ENCODE data around the gene USP2. TPM values are rescaled to one million over a fixed set of nuclear protein-coding genes. Genes with fewer than 3 reads are reported as not detected.
A peak's percentile ranks its signal among the peaks of the same experiment; 100 is the strongest.

Gene USP2
- total and polyA plus RNA-seq, 4 donors, result 1.7 to 6.5 (median 3.5) TPM

- H3K36me3 ChIP-seq (ENCODE audit: control insufficient read depth in 4 of 4, insufficient read depth in 4 of 4, low read length in 4 of 4), result no peaks in the 10 kb centered on the region
- ATAC-seq (ENCODE audit: insufficient read depth, low FRiP score), result no peak
- WGBS, 2 donors, result 41 to 47% methylated on average over 6 of the region's 6 CpGs
- H3K27ac ChIP-seq (ENCODE audit: low read depth in 1 of 2, low read length in 1 of 2), result peak overlapping the region; percentile 28 to 58
- H3K27me3 ChIP-seq (ENCODE audit: control insufficient read depth in 3 of 3, insufficient read depth in 3 of 3, low read length in 2 of 3), result no peaks in the 10 kb centered on the region
- TF ChIP-seq CTCF (IDR thresholded peaks at IDR 0.05; ENCODE audit: control extremely low read depth, extremely low read depth), result no peak
- no peak overlapping the region for H3K9ac ChIP-seq (ENCODE audit: insufficient read depth in 1 of 2, low read length in 2 of 2)
- peaks cover 0 to 49% (median 7%) of the 10 kb centered on the region in 5 donors for H3K4me1 ChIP-seq (ENCODE audit: control insufficient read depth in 5 of 5, insufficient read depth in 5 of 5, low read length in 5 of 5)
- H3K4me3 ChIP-seq, result no peak overlapping the region
- no peaks in the 10 kb centered on the region for H3K9me3 ChIP-seq (ENCODE audit: control insufficient read depth in 4 of 4, insufficient read depth in 3 of 4, low read length in 3 of 4)
- peak in 2 of 3 donors; percentile 32 to 44 for DNase-seq
Measured at GRCh38 chr11:119322360-119322739, 59.1 kb downstream of the USP2 start.

GRCh38 chr11:119320776-119321524, 60.5 kb downstream of the USP2 start:
- H3K4me3 ChIP-seq, result no peak overlapping the region
- peak overlapping the region; percentile 37 to 49 for H3K9ac ChIP-seq (ENCODE audit: insufficient read depth in 1 of 2, low read length in 2 of 2)
- no peaks in the 10 kb centered on the region for H3K36me3 ChIP-seq (ENCODE audit: control insufficient read depth in 4 of 4, insufficient read depth in 4 of 4, low read length in 4 of 4)
- peaks cover 0 to 58% (median 10%) of the 10 kb centered on the region in 5 donors for H3K4me1 ChIP-seq (ENCODE audit: control insufficient read depth in 5 of 5, insufficient read depth in 5 of 5, low read length in 5 of 5)
- H3K27ac ChIP-seq (ENCODE audit: low read depth in 1 of 2, low read length in 1 of 2), result peak overlapping the region; percentile 87 to 89
- no peaks in the 10 kb centered on the region for H3K9me3 ChIP-seq (ENCODE audit: control insufficient read depth in 4 of 4, insufficient read depth in 3 of 4, low read length in 3 of 4)
- TF ChIP-seq CTCF (IDR thresholded peaks at IDR 0.05; ENCODE audit: control extremely low read depth, extremely low read depth), result no peak
- peak; percentile 75 to 83 (median 79) for DNase-seq
- 1 to 4% methylated on average over 54 to 60 of the region's 60 CpGs for WGBS, 2 donors
- ATAC-seq (ENCODE audit: insufficient read depth, low FRiP score), result peak; percentile 56
- no peaks in the 10 kb centered on the region for H3K27me3 ChIP-seq (ENCODE audit: control insufficient read depth in 3 of 3, insufficient read depth in 3 of 3, low read length in 2 of 3)

DNA sequence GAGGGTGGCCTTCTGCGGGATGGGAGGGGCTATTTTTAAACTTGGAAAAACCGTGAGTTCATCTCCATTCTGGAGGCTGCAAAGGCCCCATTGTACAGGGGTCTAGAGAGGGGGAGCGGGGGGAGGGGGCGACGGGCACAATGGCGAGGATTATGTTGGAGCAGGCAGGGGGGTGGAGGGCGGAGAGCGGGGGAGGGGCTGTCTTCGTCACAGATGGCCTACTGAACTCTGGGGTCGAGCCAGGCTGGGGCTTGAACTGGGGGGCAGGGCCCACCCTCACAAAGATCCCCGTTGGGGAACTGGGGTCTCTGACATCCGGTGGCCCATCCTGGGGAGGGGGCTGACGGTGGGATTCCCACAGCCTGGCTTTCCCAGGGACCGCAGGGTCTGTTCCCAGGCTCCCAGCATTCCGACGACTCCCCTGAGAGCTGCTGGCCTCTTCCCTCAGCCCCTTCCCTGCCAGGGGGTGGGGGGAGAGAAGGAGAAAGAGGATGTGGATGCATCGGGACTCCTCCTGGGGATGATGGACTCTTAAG, 61.2 kb downstream of the USP2 start:
- Histone ChIP-seq H3K27ac (ENCODE audit: low read depth in 1 of 2, low read length in 1 of 2) (peak overlapping the region; percentile 87 to 89), H3K4me3 (no peak overlapping the region), H3K36me3 (ENCODE audit: control insufficient read depth in 4 of 4, insufficient read depth in 4 of 4, low read length in 4 of 4) (no peaks in the 10 kb centered on the region), H3K9me3 (ENCODE audit: control insufficient read depth in 4 of 4, insufficient read depth in 3 of 4, low read length in 3 of 4) (no peaks in the 10 kb centered on the region), H3K9ac (ENCODE audit: insufficient read depth in 1 of 2, low read length in 2 of 2) (peak overlapping the region; percentile 23 to 37), H3K4me1 (ENCODE audit: control insufficient read depth in 5 of 5, insufficient read depth in 5 of 5, low read length in 5 of 5) (peaks cover 0 to 65% (median 14%) of the 10 kb centered on the region in 5 donors), H3K27me3 (ENCODE audit: control insufficient read depth in 3 of 3, insufficient read depth in 3 of 3, low read length in 2 of 3) (no peaks in the 10 kb centered on the region)
- WGBS, 2 donors, result 40 to 48% methylated on average over 17 of the region's 17 CpGs
- no peak for TF ChIP-seq CTCF (IDR thresholded peaks at IDR 0.05; ENCODE audit: control extremely low read depth, extremely low read depth)
- DNase-seq, result peak; percentile 53 to 76 (median 67)
- ATAC-seq (ENCODE audit: insufficient read depth, low FRiP score), result no peak

Data from lung (tissue), 12 donors.